Measurements from ENCODE around the gene IFFO2.

Gene IFFO2

GRCh38 chr1:18890706-18891425 is 65.6 kb downstream of the IFFO2 start:
- DNase-seq: no peak

- DNase-seq: no peak
Observed at GRCh38 chr1:18886003-18886335, 70.5 kb downstream of the IFFO2 start.

DNA sequence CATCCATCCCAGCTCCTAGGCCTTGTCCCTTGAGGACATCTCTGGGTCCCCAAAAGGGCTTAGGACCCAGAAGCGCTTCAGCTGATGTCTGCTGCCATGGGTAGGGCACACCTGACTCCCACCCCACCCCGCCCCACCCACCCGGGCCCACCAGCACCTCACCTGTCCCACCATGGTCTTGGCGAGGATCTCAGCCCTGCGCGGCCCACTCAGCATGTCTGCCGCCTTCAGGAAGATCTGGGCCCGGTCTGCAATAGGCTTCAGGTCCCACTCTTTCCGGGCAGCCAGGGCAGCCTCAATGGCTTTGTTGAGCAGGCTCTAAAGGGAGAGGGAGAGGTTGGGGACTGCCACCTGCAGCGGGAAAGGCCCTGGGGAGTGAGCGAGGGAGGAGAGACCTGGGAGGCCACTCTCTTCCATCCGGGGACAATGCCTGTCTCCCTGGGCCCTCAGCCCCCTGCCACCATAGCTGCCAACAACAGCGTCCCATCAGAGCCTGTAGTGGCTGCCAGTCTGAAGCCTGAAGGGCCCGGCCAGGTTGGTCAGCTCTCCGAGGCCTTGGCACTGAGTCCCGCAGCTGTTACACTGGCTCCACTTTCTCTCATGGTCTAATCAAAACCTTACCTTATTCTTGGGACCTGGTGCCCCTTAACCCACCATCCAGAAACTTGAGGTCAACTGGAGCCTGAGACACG is 71.0 kb downstream of the IFFO2 start:
- no peak for DNase-seq

- no peak for DNase-seq
Observed at GRCh38 chr1:18884727-18885126, 71.7 kb downstream of the IFFO2 start.

DNA sequence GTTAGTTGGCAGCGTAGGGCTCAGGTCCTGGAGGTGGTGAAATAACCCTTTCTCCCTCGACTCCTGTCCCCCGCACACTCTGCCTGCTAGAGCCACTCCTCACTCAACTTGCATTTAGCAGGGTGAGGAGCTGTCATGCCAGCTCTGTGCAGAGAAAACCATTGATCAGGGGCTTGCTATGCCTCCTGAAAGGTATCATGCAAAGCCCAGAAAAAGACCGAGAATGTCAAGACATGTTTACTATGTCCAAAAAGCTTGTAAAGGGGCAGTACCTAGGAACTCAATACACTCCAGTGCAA is 72.1 kb downstream of the IFFO2 start:
- DNase-seq: no peak

DNA sequence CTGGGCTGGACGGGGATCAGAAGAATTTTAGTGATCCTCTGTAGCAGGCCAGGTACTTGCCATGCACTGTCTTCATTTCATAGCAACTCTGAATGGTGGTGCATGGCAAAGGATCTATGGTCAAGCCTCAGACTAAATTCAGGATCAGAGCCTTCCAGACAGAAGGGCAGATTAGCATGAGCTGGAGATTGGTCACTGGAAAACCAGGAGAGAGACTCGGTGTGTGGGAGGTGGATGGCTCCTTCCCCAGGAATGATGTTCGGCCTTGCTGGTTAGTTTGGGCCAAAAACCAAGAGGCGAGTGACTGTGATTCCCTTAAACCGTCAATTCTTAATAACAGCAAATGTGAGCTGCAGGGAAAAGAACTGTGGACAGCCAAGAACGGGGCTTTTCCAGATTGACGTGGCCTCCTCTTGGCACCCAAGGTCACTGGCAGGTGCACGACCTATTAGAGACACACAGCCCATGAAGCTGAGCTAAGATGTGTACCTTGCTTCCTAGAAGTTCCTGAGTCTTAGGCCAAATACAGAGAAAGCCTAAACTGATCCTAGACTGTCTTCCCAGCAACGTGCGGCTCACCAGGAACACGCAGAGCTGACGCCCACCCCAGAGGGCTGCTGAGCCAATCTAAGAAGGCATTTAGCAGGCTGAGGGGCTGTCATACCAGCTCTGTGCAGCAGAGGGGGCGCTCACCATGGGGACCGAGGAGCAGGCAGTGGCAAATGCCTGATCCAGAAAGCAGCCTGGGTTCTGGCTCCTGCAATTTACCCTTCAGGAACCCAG is 72.6 kb downstream of the IFFO2 start:
- peak; percentile 55 for DNase-seq

DNA sequence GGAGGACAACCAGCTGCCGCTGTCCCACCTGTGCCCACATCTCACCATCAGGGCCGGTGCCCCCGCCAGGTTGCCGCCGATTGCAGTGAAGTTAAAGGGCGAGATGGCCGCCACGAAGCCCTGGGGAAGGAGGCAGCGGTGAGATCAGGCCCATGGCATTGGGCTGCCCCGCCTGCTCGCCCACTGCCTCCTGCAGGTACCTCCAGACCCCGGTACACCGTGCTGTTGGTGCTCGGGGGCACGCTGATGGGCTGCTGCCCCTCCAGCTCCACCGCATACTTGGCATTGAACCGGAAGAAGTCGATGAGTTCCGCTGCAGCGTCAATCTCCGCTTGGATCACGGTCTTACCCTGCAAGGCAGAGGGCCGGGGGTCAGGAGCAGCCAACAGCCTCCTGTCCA is 73.4 kb downstream of the IFFO2 start:
- DNase-seq: no peak

GRCh38 chr1:18882486-18882885 is 74.0 kb downstream of the IFFO2 start:
- no peak for DNase-seq

- no peak for DNase-seq
Observed at GRCh38 chr1:18881642-18882431, 74.6 kb downstream of the IFFO2 start.

- no peak for DNase-seq
Observed at GRCh38 chr1:18881164-18881563, 75.3 kb downstream of the IFFO2 start.

DNA sequence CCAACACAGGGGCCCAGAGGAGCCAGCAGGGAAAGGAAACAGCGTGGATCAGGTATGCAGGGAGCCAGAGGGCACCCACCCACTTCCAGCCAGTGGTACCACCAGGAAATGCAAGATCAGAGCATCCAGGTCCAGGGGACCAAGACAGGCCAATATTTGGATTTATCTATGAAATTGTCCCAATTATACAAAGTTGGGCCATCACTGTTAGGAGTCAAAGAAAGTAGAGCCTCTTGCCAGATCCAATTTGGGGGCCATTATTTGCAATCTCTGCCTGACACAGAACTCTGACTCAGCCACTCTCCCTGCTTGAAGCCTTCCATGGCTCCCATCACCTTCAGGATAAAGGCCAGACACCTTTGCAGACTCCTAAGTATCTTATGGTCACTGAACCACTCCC is 75.9 kb downstream of the IFFO2 start:
- no peak for DNase-seq

DNA sequence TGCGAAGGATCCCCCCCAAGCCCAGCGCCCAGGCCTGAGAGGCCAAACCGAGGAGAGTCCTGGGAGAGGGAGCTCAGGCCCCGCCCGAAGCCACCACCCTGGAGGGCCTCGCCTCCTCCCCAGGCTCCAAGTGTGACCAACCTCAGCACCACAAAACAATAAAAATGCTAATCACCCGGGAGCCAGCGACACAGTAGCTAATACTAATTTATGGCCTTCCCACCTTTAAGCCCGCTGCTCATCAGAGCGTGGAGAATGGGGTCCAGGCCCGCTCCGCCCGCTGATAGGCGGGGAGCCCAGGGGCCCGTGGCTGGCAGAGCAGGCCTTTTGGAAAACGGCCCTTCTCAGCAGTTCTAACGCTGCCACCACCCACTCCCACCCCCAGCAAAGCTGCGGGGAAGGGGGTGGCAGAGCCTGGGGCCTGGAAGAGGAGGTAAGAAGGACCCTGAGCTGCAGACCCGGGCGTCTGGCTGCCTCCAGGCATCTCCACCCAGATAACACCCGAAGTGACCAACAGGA is 76.6 kb downstream of the IFFO2 start:
- no peak for DNase-seq

- no peak for DNase-seq
Observed at GRCh38 chr1:18879215-18879790, 77.2 kb downstream of the IFFO2 start.

DNA sequence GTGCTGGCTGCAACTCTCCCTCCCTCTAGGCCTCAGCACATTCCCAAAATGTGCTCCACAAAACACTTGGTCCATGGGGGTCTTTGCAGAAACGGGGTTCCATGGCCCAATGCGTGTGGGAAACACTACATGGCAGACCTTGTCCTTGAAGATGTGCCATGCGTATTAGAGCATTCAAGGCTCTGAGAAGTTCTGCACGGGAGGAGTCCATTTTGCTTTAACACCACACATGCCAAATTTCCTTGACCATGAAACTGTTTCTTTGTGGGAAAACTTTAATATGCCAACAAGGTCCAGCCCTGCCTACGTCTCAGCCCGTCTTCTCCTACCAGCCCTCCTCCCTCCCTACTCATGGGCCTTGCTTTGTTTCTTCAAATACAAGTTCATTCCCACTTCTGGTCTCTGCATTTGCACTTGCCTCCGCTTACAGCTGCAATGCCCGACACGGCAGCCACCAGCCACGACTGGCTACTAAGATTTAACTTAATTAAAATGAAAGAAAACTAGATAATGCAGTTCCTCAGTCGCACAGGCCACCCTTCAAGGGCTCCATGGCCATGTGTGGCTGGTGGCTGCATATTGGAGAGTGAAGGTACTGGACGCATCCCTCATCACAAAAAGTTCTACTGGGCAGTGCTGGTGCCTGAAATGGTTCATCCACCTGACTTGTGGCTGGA is 77.8 kb downstream of the IFFO2 start:
- DNase-seq: no peak

GRCh38 chr1:18877282-18877681 is 79.2 kb downstream of the IFFO2 start:
- DNase-seq: no peak

DNA sequence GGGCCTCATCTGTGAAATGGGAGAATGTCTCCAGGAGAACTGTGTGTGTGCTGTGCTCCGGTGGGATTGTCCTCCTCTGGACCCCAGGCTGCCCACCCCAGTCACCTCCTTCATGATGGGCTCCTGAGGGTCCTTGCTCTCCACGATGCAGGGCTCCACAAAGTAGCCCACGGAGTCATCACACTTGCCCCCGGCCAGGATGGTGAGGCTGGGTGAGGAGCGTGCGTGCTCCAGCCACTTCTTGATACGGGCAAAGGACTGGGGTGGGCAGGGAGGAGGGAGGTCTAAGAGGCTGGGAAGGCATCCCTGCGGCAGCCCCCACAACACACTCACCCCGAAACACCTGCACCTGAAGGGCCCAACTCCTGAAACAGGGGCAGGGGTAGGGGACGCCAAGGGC is 80.3 kb downstream of the IFFO2 start:
- no peak for DNase-seq

GRCh38 chr1:18875796-18876128 is 80.7 kb downstream of the IFFO2 start:
- no peak for DNase-seq

DNA sequence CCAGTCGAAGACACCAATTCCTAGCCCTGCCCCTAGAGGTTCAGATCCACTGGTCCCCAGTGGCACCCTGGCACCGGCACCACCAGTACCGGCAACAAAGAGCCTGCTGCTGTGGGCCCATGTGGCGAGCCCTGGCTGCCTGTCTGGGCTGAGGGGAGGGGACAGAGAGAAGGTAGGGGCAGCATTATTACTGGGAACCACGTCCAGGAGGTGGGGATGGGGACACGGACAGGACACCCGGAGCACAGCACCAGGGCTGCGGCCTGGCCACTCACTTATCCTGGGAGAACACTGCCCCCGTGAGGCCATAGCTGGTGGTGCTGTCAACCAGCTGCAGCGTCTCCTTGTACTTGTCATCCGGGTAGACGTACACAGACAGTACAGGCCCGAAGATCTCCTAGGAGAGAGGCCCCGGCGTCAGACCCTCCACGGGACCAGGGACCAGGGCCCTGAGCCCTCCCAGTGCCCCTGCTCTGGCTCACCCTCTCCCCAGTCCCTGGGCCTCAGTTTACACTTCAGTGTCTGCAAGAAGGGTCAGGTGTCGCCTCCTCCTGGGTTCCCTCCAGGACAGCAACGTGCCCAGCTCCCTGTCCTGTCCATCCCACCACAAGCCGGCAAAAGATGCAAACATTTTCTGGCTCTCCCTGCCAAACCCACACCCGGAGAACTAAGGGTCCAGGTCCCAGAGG is 81.2 kb downstream of the IFFO2 start:
- peak; percentile 56 for DNase-seq

- no peak for DNase-seq
Observed at GRCh38 chr1:18874600-18874999, 81.9 kb downstream of the IFFO2 start.

DNA sequence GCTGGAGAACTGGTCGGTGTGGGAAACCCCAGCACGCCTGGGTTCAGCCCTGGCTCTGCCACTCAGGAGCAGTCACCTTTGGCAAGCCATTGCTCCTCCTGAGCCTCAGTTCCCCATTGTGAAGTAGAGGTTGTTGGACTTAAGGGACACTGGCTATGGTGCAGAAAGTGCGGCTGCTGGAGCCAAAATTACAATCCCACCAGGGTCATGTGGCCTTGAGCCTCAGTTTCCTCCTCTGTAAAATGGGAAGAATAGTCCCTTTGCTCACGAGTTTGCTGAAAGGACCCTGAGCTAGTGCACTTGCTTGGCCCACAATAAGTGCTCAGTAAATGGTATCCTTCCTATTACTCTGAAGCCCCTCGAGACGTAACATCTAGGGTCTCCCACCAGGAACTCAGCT is 82.4 kb downstream of the IFFO2 start:
- DNase-seq: no peak

DNA sequence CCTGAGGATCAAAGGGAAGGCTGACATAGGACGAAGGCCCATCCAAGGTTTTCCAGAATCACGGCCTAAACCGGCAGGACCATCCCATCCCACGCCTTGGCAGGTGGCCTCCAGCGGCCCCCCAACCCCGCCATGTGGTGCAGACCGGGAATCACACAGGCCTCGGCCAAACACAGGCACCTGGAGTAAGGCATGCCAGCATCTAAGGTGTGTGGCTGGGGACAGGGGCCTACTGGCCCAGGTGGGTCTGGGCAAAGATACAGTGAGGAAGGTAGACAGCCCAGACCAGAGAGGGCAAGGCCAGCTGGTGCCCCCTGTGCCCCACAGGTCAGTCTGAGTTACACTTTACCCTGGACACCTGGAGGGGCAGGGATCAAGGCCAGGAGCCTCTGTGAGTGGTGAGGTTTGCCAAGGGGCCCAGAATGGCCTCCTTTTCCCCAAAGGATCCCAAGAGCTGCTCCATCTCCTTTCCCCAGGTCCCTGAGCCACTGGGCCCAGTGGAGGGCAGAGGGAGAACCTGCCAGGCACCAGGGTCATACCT is 84.3 kb downstream of the IFFO2 start:
- no peak for DNase-seq

All from NCI-H345 (cell line).